Measurements from ENCODE around the gene CALN1.

GRCh38 chr7:72408966-72409637 is 3.0 kb downstream of the CALN1 start:
- TF ChIP-seq, protein P1, sequence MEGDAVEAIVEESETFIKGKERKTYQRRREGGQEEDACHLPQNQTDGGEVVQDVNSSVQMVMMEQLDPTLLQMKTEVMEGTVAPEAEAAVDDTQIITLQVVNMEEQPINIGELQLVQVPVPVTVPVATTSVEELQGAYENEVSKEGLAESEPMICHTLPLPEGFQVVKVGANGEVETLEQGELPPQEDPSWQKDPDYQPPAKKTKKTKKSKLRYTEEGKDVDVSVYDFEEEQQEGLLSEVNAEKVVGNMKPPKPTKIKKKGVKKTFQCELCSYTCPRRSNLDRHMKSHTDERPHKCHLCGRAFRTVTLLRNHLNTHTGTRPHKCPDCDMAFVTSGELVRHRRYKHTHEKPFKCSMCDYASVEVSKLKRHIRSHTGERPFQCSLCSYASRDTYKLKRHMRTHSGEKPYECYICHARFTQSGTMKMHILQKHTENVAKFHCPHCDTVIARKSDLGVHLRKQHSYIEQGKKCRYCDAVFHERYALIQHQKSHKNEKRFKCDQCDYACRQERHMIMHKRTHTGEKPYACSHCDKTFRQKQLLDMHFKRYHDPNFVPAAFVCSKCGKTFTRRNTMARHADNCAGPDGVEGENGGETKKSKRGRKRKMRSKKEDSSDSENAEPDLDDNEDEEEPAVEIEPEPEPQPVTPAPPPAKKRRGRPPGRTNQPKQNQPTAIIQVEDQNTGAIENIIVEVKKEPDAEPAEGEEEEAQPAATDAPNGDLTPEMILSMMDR (IDR thresholded peaks at IDR 0.05): no peak
- TF ChIP-seq POLR2A (IDR thresholded peaks at IDR 0.05): no peak

All from heart left ventricle (tissue), 13 donors.